ENCODE data around the gene CBX6.

DNA sequence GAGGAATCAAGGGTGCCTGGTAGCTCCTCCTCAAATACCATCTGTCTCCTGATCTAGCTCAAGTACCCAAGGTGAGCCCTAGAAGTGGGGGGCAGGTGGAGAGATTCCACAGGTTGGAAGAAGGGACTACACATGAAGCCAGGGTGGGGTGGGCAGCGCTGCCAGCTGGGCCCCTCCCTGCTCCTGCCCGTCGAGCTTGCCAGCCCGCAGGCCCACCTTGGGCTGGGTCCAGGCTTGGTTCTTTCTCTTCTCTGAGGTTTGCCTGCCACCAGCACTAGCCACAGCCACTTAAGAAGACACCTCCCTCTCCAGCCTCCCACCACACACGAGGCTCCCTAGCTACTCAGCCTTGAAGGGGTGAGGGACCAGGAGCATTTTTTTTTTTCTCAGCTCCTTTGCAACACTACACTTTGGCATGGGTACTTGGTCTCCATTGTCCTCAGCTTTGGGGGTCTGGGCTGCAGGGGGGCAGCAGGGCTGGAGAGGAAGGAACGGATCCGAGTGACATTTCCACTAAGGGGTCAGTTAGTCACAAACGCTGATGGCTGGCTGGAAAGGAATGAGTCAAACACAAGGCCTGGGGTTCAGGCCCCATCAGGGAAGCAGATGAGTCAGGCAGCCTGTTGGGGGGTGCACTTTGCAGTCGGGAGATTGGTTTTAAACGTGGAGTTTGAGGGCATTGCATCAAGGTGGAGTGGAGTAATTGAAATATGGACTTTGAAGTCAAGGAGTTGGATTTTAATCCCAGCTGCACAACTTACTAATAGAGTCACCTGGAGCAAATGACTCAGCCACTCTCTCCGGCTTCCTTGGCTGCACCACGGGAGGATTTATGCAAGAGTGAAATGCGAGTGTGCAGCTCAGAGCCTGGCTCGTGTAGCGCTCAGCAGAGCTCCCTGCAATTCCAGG lies 20.8 kb downstream of the CBX6 start:
- no peak for TF ChIP-seq CTCF (conservative IDR thresholded peaks at IDR 0.05)
- TF ChIP-seq EZH2 (IDR thresholded peaks at IDR 0.05; ENCODE audit: low read depth) = no peak
